Stimulated activated CD8-positive, alpha-beta memory T cell treated with anti-CD3 and anti-CD28 coated beads, Interleukin-12 subunit alpha, Interleukin-12 subunit beta, amount 100 ng/mL, for 4 hours (primary cell): ENCODE data around the gene TMEM181.
"Not testable (repeated sequence)": the region's sequence is repeated elsewhere in the genome, so short reads cannot be mapped to it uniquely, and the experiment has no call there.

Source experiments
- DNase-seq: peaks from one replicate; pipeline ENCODE4 v3.0.0-alpha.2; 2020; ENCODE audit warnings: low read depth

Gene TMEM181

DNA sequence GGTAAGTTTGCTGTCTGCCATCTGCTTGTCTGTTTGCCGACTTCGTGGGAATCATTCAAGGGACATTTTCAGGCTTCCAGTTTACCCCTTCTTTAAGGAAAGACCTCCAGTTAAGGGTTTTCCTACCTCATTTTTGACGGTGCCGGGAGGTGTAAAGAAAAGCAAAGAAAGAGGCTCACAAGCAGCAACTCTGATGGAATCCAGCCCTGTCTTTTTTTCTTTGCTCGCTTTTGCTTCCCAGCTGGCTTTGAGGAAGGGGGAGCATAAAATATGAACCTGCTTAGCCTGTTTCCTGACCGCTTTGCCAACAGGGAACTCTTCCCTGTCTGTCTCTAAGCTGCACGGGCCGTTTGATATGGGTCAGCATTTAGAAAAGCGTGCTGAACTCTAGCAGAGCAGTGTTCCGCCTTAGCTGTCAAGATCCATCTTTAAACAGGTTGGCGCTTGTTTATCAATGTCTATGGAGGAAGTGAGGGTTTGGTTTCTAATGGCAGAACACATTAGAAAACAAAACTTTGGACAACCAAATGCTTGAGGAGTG is 103.8 kb downstream of the TMEM181 start:
- DNase-seq, result no peak

DNA sequence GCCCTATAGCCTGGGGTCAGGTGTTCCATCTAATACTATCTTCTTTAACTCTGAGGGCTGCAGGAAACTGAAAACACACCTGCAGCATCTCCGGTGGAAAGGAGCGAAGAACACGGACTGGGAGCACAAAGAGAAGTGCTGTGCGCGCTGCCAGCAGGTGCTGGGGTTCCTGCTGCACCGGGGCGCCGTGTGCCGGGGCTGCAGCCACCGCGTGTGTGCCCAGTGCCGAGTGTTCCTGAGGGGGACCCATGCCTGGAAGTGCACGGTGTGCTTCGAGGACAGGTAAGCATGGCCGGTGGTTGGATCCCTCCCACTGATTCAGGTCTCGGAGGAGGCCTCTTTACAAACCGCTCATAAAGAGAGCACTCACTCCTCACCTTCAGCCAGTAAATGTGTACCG is 105.4 kb downstream of the TMEM181 start:
- DNase-seq, result no peak

DNA sequence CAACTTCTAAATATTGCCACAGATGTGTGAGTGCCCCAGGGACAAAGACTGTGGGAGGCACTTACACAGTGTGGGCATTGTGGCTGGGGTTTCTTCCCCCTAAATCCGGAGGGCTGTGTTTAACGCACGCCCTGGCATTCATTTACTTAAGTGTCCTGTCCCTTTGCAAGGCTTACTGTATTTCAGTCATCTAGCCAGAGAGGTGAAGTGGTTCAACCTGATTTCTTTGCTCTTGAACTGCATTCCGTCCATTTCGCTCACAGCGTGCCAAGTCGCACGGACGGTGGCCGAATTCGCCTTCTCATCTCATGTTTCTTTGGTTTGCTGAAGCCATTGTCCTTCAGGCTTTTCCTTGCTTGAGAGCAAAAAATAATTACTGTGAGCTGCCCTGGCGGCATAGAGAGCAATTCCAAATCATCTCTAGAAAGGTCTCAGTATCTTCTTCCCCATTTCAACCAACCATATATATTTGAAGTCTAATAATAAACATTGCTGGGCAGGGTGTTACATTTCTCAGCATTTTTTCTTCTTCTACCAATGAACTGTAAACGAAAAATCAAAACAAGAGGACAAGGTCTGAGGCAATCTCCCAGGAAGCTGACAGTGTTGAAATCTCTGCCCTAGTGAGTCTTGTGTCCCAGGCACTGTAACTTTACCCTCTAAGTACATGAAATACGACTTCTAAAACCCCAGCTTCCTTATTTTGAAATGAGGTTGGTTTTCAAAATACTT is 106.9 kb downstream of the TMEM181 start:
- no peak for DNase-seq

DNA sequence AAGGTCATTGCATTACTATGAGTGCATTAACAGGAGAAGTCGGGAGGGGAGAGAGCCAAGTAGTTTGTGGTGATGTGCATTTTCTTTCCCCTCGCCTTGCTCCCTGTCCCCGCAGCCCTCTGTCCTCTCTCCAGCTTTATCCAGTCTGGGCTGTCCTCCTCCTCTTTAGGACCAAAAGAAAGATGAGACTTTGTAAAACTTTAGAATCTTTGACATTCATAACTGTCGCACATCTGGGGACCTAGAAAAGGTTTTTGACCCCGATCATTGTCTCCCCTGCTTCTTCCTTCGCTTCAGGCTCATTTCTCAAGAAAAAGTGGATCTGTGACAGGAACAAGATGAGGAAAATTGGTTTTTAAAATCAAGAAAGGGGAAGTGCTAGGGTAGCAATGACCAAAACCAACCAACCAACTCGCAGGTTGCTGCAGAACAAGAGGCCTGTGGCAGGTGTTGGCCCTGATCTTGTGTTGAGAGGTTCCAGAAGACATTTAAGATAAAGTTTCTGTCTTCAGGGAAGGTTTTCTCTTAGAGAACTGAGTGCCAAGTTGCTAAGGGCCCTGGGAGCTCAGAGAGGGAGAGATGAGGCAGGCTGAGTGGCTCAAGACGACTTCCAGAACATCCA is 107.6 kb downstream of the TMEM181 start:
- no peak for DNase-seq

DNA sequence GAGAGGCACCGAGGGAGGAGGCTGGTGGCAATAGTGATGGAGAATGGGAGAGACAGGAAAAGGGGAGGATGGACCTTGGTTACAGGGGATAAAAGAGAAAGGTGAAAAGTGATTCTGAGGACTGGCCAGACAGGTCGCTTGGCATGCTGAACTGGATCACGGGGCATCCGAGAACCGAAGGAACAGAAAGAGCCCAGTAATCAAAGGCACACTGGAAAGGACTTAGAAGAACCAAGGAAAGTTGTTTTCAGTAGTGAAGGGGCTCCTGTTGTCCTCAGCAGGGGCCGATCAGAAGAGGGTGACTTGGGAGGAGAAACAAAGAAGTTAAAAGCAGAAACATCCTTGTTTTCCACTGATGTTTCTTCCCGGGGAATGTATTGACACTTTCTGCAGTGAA is 108.8 kb downstream of the TMEM181 start:
- no peak for DNase-seq

DNA sequence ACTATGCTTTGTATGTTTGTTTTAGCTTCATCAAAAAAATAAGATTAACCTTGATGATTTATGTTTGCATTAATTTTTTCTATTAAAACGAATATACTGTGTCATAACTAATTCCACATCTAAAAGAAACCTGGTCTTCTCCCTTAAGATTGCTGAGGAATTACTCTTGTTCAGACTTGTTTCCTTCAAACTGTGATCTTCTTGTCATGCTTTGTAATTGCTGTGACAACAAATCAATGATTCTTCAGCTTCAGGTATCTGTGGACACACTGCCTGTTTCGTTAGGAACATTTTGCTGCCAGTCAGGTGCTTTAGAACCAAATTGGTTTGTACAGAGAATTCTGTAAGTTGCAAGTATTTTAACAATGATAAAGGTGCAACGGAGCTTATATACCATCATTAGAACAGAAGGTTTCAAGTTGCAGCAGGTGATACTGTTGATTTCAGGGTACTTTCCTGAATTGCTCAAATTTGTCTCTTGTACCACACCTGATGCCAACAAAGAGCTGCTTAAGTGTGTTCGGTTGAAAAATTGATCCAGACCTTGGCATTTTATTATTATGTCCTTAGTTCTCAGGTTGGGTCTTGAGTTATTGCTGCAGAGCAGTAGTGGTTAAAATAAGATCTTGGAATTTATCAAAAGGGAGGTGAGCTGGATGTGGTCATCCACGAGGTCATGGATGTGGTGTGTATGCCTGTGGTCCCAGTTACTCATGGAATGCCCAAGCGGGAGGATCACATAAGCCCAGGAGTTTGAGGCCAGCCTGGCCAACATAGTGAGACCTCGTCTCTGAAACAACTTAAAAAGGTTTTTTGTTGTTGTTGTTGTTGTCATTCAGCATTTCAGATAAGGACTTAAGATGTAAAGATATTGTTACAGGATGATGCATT is 109.5 kb downstream of the TMEM181 start:
- DNase-seq, result no peak

DNA sequence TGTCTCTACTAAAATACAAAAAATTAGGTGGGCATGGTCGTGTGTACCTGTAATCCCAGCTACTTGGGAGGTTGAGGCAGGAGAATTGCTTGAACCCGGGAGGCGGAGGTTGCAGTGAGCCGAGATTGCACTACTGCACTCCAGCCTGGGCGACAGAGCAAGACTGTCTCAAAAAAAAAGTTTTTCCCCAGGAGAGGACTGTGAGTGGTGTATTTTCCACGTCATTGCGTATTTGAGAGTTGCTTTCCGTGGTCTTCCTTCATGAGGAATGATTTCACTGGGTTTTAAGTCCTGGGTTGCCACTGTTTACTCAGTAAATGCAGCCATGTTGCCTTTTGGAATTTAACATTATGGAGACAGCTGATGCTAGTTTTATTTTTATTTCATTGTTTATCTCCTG is 112.2 kb downstream of the TMEM181 start:
- DNase-seq, result not testable (repeated sequence)

DNA sequence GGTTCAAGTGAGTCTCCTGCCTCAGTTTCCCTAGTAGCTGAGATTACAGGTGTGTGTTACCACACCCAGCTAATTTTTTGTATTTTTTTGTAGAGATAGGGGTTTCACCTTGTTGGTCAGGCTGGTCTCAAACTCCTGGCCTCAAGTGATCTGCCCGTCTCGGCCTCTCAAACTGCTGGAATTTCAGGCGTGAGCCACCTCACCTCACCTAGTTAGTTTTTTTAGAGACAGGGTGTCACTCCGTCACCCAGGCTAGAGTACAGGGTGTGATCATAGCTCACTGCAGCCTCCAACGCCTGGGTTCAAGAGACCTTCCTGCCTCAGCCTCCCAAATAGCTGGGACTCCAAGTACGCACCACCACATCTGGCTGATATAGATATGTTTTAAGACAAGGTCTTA is 112.8 kb downstream of the TMEM181 start:
- DNase-seq, result no peak

DNA sequence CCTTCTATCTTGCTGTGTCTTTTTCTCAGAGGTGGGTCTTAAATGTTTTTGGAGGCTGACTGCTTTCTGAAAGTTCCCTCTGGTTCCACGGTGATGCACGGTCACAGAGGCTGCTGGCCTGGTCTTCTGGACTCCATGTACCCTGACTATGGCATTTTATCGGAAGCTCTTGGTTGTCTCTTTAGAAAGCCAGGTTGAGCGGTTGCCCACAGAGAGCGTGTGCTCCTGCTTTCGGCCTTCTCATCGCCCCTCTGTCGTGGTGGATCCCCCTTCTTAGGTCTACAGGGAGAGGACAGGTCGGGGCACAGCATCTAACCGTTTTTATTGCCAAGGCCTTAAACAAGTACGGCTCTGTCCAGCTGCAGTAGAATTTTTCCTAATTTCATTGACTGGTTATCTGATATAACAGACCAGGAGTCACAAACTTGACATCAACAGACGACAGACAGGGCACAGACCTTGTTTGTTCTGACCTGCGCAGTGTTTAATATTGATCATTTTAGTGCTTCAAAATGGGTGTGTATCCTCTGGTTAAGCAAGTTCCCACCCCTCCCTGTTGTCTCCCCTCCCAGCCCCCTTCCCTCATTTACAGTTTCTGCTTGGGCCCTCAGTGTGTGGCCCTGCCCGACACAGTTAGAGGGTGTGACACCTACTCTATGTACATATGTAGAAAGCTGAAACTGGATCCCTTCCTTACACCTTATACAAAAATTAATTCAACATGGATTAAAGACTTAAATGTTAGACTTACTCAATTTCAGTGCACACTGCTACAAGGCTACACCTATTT is 114.6 kb downstream of the TMEM181 start:
- DNase-seq, result no peak

DNA sequence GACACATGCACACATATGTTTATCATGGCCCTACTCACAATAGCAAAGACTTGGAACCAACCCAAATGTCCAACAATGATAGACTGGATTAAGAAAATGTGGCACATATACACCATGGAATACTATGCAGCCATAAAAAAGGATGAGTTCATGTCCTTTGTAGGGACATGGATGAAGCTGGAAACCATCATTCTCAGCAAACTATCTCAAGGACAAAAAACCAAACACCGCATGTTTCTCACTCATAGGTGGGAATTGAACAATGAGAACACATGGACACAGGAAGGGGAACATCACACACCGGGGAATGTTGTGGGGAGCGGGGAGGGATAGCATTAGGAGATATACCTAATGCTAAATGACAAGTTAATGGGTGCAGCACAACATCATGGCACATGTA is 117.2 kb downstream of the TMEM181 start:
- DNase-seq, result not testable (repeated sequence)

DNA sequence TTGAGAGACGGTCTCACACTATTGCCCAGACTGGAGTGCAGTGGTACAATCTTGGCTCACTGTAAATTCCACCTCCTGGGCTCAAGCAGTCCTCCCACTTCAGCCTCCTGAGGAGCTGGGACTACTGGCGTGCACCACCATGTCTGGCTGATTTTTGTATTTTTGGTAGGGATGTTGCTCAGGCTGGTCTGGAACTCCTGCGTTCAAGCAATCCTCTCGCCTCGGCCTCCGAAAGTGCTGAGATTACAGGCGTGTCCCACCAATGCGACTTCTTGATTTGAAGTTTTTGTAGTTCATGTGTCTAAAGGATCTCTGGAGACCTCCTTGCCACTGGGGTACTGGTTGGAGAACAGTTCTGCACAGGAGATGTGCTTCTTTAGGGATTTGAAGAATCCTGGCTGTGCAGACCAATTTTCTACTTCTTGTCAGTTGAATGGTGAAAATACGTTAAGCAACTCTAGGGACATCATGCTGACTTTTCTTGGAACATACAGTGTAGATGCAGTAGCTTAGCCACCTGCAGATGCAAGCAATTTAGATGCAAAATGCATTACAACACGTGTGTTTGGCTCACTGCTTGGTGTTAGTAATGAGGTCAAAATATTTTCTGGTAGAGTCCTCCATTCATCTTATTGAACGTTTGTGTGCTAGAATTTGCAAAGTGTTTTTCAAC is 118.2 kb downstream of the TMEM181 start:
- no peak for DNase-seq

DNA sequence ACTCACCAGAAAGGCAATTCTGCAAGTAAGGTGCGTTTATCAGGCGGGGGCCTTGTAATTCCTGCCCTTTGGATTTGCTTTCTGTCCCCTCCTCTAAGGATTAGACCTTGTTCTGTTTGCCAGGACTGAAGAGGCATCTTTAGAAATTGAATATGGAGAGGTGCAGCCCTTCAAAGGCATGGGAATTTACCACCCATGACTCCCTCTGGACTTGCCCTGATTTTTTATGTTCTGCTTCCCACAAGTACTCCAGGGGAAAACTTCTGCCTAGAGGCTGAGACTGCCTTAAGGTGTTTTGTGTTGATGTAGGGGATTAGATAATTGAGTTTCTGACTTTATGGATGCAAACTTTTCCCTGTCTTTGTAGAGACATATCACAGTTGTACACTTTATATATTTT is 120.1 kb downstream of the TMEM181 start:
- DNase-seq, result no peak

DNA sequence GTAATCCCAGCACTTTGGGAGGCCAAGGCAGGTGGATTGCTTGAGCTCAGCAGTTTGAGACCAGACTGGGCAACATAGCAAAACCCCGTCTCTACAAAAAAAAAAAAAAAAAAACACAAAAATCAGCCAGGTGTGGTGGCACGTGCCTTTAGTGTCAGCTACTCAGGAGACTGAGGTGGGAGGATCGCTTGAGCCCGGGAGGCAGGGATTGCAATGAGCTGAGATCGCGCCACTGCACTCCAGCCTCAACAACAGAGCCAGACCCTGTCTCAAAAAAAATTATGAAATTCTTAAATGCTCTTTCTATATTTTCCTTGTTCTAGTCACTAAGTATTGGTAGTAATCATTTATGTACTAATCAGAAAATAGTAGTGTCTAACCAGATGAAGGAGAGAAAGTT is 120.6 kb downstream of the TMEM181 start:
- DNase-seq, result no peak

DNA sequence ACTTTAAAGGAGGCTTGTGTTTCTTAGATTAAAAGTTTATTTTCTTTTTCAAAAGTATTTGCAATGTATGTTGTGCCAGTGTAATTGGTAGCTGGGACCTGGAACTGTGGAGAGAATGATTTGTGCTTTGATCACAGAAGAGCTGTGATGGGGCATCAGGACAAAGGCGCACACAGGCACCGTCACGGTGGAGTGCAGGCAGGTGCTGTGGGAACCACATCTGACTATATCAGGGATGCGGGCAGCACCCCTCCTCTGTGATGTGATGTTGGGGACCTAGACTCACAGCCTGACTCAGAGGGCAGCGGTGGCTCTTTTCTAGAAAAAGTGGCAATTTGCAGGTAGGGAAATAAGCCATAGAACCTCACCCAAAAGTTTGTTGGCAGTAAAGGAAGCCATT is 124.4 kb downstream of the TMEM181 start:
- DNase-seq, result no peak

DNA sequence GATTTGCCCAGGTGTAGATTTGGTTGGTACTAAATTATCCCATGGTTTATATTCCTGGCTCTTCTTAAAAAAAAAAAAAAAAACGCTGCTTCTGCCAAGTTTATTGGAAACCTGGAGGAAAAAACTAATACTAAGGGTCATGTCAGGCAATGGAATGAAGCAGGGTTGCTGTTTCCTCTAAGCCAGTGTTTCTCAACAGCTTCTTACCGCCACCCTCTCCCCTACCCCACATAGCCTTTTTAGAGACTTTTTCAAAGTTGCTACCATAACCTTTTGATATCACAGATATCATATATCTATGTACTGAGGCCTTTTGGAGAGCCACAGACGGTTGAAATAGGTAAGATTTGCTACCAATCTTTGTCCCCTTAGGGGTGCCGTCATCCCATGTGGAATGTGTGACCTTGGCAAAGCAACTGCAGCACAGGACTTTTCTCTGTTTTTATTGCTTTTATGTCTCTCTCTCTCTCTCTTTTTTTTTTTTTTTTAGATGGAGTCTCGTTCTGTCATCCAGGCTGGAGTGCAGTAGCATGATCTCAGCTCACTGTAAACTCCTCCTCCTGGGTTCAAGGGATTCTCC is 124.9 kb downstream of the TMEM181 start:
- DNase-seq, result no peak
